Adrenal gland (tissue), 5 donors: ENCODE measurements around the gene TFB2M.

Experiments used
- CTCF ChIP-seq, 6 experiments: fragments of 450-650 bp in 4 of 6; fragments of 200-600 bp in 2 of 6; sonication (generic) in 1 of 6; IDR thresholded peaks; 1 replicate in 5 of 6; 2 replicates in 1 of 6; pipeline versions ENCODE4 v1.5.1 to v1.8.0; 2016 to 2021; ENCODE audit warnings: antibody characterized with exemption in 6 of 6, mild to moderate bottlenecking in 2 of 6, moderate library complexity in 1 of 6
- POLR2A ChIP-seq, 2 donors: fragments of 450-650 bp; IDR thresholded peaks; one replicate each; pipeline ENCODE4 v1.6.1; 2017; ENCODE audit warnings: antibody characterized with exemption in 2 of 2, mild to moderate bottlenecking in 2 of 2, moderate library complexity in 1 of 2
- donor health status: DM: no; HTN: no; CAD: no.

- TF ChIP-seq POLR2A (IDR thresholded peaks at IDR 0.05) (no peak), CTCF (IDR thresholded peaks at IDR 0.05) (no peak)
These were observed 14.7 kb upstream of the TFB2M start for GRCh38 chr1:246580497-246581370.
